Retinal pigment epithelial cell (primary cell): Measurements from ENCODE around the gene C5orf47.
"Not testable (repeated sequence)": the region's sequence is repeated elsewhere in the genome, so short reads cannot be mapped to it uniquely, and the experiment has no call there.

Experiments
- DNase-seq: peaks from one replicate; pipeline ENCODE4 v3.0.0-alpha.2; 2010; ENCODE audit warnings: low read depth
- H3K4me3 ChIP-seq: 2 replicates; pipeline ENCODE4 v1.5.1; 2011; ENCODE audit warnings: mild to moderate bottlenecking, low read length, control low read depth, moderate library complexity
- TF ChIP-seq, protein P1 (sequence below): conservative IDR thresholded peaks from 2 replicates; pipeline ENCODE4 v1.5.1; 2011; ENCODE audit warnings: low read depth, low read length, control low read depth, inconsistent platforms

C5orf47 gene

DNA sequence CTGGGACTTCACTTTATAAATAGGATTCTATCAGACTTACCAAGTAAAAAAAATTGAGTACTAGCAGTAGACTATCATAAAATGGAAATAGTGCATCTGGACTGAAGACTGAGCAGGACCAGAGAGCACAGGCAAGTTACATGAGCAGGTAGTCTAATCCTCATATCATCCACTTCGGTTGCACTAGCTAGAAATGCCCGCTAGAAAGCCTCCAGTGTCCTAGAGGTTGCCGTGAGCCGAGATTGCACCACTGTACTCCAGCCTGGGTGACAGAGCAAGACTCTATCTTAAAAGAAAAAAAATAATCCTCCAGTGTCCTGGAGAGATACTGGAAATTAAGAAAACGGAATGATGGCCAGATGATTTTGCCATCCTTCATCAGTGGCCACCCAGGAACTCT is 20.0 kb downstream of the C5orf47 start:
- TF ChIP-seq, protein P1, sequence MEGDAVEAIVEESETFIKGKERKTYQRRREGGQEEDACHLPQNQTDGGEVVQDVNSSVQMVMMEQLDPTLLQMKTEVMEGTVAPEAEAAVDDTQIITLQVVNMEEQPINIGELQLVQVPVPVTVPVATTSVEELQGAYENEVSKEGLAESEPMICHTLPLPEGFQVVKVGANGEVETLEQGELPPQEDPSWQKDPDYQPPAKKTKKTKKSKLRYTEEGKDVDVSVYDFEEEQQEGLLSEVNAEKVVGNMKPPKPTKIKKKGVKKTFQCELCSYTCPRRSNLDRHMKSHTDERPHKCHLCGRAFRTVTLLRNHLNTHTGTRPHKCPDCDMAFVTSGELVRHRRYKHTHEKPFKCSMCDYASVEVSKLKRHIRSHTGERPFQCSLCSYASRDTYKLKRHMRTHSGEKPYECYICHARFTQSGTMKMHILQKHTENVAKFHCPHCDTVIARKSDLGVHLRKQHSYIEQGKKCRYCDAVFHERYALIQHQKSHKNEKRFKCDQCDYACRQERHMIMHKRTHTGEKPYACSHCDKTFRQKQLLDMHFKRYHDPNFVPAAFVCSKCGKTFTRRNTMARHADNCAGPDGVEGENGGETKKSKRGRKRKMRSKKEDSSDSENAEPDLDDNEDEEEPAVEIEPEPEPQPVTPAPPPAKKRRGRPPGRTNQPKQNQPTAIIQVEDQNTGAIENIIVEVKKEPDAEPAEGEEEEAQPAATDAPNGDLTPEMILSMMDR, result no peak
- H3K4me3 ChIP-seq, result no peak overlapping the region
- no peak for DNase-seq

DNA sequence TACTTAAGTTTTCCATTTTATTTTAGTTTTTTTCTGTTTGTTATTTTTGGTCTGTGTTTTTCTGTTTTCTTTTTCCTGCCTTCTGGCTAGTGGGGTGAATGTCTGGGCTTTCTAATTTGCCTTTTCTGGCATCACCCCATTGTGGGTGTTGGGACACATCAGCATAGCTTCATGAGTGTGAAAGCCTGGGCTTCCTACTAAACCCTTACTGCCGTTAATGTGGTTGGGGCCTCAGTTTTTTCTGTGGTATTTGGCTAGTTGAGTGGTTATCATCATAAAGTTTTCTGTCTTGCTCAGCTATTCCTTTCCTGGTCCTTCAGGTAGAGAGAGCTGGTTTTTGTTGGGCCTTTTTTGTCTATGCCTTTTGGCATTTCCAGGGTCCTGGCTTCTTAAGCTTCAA is 21.4 kb downstream of the C5orf47 start:
- TF ChIP-seq, protein P1, result no peak
- no peak overlapping the region for H3K4me3 ChIP-seq
- DNase-seq, result no peak

DNA sequence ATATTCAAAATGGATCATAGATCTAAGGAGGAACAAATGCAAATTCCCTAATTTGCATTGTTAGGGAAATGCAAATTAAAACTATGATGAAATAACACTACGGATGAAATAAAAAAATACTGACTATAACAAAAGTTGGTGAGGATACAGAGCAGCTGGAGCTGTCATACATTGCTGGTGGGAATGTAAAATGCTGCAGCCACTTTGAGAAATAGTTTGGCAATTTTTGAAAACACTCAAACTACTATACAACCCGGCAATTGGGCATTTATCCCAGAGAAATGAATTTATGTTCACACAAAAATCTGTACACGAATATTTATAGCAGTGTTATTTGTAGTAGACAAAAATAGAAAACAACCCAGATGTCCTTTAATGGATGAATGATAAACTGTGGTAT is 22.5 kb downstream of the C5orf47 start:
- no peak for DNase-seq
- H3K4me3 ChIP-seq, result no peak overlapping the region
- TF ChIP-seq, protein P1, result no peak

DNA sequence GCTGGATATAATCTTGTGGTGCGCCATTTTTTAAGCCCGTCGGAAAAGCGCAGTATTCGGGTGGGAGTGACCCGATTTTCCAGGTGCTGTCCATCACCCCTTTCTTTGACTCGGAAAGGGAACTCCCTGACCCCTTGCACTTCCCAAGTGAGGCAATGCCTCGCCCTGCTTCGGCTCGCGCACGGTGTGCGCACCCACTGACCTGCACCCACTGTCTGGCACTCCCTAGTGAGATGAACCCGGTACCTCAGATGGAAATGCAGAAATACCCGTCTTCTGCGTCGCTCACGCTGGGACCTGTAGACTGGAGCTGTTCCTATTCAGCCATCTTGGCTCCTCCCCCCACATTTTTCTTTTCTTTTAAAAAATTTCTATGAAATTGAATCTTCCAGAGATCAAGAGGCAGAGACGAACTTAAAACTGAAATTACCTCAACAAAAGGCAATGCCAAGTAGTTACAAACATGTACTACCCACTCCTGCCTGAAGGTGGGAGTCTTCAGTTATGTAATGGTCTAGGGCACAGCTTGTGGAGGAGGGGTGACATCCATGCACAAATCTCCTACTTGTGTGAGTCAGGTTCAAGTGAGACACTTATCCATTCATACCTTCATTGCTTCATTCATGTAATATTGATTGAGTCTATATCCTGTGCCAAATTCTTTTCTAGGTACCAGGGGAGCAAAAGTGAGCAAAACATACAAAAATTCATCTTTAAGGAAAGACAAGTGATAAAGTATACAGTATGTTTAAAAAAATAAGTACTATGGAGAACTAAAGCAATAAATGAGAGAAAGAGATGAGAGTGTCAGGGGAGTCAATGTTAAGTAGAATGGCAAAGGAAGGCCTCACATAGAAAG is 31.3 kb downstream of the C5orf47 start:
- peak; percentile 6 for DNase-seq
- not testable (repeated sequence) for H3K4me3 ChIP-seq
- TF ChIP-seq, protein P1, result peak; percentile 56

DNA sequence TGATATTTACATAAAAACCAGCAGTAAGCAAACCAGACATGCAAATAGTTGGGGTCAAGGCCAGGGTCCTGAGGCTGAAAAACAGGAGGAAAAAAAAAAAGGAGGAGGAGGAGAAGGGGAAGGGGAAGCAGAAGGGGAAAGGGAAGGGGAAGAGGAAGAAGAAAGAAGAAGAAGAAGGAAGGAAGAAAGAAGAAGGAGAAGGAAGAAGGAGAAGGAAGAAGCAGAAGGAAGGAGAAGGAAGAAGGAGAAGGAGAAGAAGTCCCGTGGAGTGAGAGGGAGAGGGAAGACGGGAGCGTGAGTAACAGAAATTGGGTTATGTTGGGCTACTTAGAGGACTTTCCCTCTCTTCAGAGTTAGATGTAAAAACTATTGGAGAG is 31.9 kb downstream of the C5orf47 start:
- H3K4me3 ChIP-seq, result no peak overlapping the region
- no peak for DNase-seq
- TF ChIP-seq, protein P1, result no peak

DNA sequence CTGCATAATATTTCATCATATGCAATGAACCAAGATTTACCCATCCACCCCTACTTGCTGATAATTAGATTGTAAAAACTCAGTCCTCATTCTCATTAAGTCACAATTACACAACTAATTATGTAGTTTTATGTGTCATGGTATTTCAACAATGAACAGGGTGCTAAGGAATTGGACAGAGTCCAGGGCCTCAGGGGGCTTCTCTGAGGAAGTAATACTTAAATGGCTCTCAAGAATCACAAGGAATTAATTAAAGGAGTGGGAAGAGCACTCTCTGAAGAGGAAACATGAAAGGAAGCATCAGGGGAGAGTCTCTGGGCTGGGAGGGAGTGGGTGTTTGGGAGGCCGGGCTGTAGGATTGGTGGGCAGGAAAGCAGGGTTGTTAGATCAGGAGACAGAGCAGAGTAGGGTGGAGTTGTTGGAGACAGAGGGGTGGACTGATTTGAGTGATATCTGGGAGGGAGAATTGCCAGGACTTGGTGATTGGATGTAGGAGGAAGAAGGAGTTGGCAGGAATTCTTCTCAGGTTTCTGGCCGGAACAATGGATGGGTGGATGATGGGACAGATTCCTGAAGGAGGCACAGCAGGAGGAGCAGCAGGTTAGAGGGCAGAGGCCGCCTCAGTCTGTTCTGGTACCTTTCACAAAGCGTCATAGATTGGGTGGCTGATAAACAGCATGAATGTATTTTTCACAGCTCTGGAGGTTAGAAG is 33.6 kb downstream of the C5orf47 start:
- TF ChIP-seq, protein P1, result no peak
- DNase-seq, result no peak

More for the DNA sequence above, 33.6 kb downstream of the C5orf47 start:
- H3K4me3 ChIP-seq, result no peak overlapping the region
